Measurements from ENCODE around the gene LILRB3.
"Not testable (repeated sequence)": the region's sequence is repeated elsewhere in the genome, so short reads cannot be mapped to it uniquely, and the experiment has no call there.

Gene LILRB3

GRCh38 chr19:54189145-54189734 is 33.6 kb downstream of the LILRB3 start, which contains the start of gene MBOAT7:
Gene MBOAT7 (minus strand): TSS chr19:54189580. CDS start chr19:54188508, 1,072 bp downstream.
- DNase-seq: no peak

- peak; percentile 61 for DNase-seq
Measured at GRCh38 chr19:54188215-54188871, 34.5 kb downstream of the LILRB3 start.

- DNase-seq: no peak
Measured at GRCh38 chr19:54186934-54187381, 35.8 kb downstream of the LILRB3 start.

- no peak for DNase-seq
Measured at GRCh38 chr19:54186351-54186750, 36.5 kb downstream of the LILRB3 start.

- DNase-seq: no peak
Measured at GRCh38 chr19:54183431-54183830, 39.4 kb downstream of the LILRB3 start.

GRCh38 chr19:54181894-54182293 is 40.9 kb downstream of the LILRB3 start:
- DNase-seq: not testable (repeated sequence)

GRCh38 chr19:54180691-54181091 is 42.1 kb downstream of the LILRB3 start:
- no peak for DNase-seq

- no peak for DNase-seq
Measured at GRCh38 chr19:54179921-54180461, 42.8 kb downstream of the LILRB3 start.

- DNase-seq: no peak
Measured at GRCh38 chr19:54179262-54179852, 43.5 kb downstream of the LILRB3 start.

GRCh38 chr19:54178581-54179261 is 44.1 kb downstream of the LILRB3 start:
- DNase-seq: peak; percentile 51

- DNase-seq: no peak
Measured at GRCh38 chr19:54173951-54174834, 48.6 kb downstream of the LILRB3 start.

GRCh38 chr19:54173359-54173699 is 49.5 kb downstream of the LILRB3 start:
- no peak for DNase-seq

- DNase-seq: peak; percentile 23
Measured at GRCh38 chr19:54172471-54173358, 50.1 kb downstream of the LILRB3 start, which contains the start of gene TMC4. Gene TMC4 (minus strand): TSS chr19:54173160. CDS start chr19:54173117, 43 bp downstream.

GRCh38 chr19:54171736-54172431 is 50.9 kb downstream of the LILRB3 start:
- not testable (repeated sequence) for DNase-seq

GRCh38 chr19:54169149-54169740 is 53.6 kb downstream of the LILRB3 start:
- DNase-seq: no peak

- DNase-seq: peak; percentile 96
Measured at GRCh38 chr19:54168174-54168917, 54.5 kb downstream of the LILRB3 start.
